ENCODE results near the gene FAM229B. TPM values are rescaled to one million over a fixed set of nuclear protein-coding genes. Genes with fewer than 3 reads are reported as not detected.
"Not testable (repeated sequence)": the region's sequence is repeated elsewhere in the genome, so short reads cannot be mapped to it uniquely, and the experiment has no call there.

FAM229B gene
- total and polyA plus RNA-seq, 2 donors from 2014 or later = 27.2 to 77.1 TPM

DNA sequence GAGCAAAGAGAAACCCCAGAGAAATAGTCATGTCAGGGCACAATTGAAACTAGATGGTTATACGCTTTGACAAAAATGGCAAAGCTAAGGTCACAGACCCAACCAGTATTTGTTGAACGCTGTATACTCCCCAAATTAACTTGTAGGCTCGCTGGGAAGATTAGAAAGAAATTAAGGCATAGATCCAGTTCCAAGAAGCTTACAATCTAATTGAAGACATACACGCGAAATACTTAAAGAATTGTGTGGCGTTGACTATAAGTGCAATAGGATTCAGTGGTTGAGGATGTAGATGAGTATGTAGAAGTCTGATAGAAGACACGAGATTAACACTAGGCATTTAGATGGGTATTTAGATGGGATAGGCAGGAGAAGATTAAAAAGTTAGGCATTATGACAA, 525 bp downstream of the FAM229B start:
- TF ChIP-seq, protein P1, sequence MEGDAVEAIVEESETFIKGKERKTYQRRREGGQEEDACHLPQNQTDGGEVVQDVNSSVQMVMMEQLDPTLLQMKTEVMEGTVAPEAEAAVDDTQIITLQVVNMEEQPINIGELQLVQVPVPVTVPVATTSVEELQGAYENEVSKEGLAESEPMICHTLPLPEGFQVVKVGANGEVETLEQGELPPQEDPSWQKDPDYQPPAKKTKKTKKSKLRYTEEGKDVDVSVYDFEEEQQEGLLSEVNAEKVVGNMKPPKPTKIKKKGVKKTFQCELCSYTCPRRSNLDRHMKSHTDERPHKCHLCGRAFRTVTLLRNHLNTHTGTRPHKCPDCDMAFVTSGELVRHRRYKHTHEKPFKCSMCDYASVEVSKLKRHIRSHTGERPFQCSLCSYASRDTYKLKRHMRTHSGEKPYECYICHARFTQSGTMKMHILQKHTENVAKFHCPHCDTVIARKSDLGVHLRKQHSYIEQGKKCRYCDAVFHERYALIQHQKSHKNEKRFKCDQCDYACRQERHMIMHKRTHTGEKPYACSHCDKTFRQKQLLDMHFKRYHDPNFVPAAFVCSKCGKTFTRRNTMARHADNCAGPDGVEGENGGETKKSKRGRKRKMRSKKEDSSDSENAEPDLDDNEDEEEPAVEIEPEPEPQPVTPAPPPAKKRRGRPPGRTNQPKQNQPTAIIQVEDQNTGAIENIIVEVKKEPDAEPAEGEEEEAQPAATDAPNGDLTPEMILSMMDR (IDR thresholded peaks at IDR 0.05; ENCODE audit: borderline replicate concordance, extremely low read depth, insufficient read depth) = no peak
- peak overlapping the region; percentile 74 to 85 (median 78) for H3K9ac ChIP-seq (ENCODE audit: low read length in 3 of 3)
- peak overlapping the region; percentile 86 to 92 (median 89) for H3K4me3 ChIP-seq (ENCODE audit: low read length in 3 of 3)
- H3K27me3 ChIP-seq (ENCODE audit: control insufficient read depth, insufficient read depth, low read length) = no peaks in the 10 kb centered on the region
- H3K36me3 ChIP-seq (ENCODE audit: control insufficient read depth in 2 of 3, insufficient read depth in 3 of 3, low read length in 3 of 3) = peaks cover 0 to 7% (median 0%) of the 10 kb centered on the region in 3 donors
- DNase-seq = no peak
- peaks cover 0 to 5% (median 3%) of the 10 kb centered on the region in 3 donors for H3K4me1 ChIP-seq (ENCODE audit: control insufficient read depth in 2 of 3, insufficient read depth in 2 of 3, low read depth in 1 of 3, low read length in 3 of 3)
- FAIRE-seq = no peak
- H3K27ac ChIP-seq (ENCODE audit: low read depth in 2 of 2, low read length in 2 of 2) = no peak overlapping the region
- intact Hi-C loops (cut with DNase I) = no loop called here
- no peaks in the 10 kb centered on the region for H3K9me3 ChIP-seq (ENCODE audit: control insufficient read depth in 2 of 3, insufficient read depth in 1 of 3, low read length in 3 of 3)

DNA sequence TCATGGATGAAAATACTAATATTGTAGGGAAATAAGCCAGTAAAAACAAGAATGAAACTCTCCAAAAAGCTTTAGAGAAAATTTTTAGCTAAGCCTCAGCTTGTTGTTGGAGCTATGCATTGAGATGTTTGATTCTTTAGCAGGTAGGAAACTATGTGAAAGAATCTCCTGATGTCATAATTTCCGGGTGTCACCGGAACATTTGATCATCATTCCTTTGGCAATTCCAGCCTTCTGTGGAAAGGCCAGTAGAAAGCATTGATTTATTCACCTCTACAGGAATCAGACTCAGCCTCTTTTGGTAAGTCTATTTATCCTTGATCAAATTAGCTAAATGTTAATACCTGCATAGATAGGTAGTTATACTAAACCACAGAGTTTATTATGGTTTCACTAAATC, 9.5 kb downstream of the FAM229B start:
- H3K9me3 ChIP-seq (ENCODE audit: control insufficient read depth in 2 of 3, insufficient read depth in 1 of 3, low read length in 3 of 3) = no peaks in the 10 kb centered on the region
- no peak overlapping the region for H3K27ac ChIP-seq (ENCODE audit: low read depth in 2 of 2, low read length in 2 of 2)
- no peak for DNase-seq
- FAIRE-seq = no peak
- TF ChIP-seq, protein P1 (IDR thresholded peaks at IDR 0.05; ENCODE audit: borderline replicate concordance, extremely low read depth, insufficient read depth) = no peak
- H3K9ac ChIP-seq (ENCODE audit: low read length in 3 of 3) = no peak overlapping the region
- H3K4me3 ChIP-seq (ENCODE audit: low read length in 3 of 3) = no peak overlapping the region
- no peaks in the 10 kb centered on the region for H3K4me1 ChIP-seq (ENCODE audit: control insufficient read depth in 2 of 3, insufficient read depth in 2 of 3, low read depth in 1 of 3, low read length in 3 of 3)
- peaks cover 0 to 4% (median 3%) of the 10 kb centered on the region in 3 donors for H3K36me3 ChIP-seq (ENCODE audit: control insufficient read depth in 2 of 3, insufficient read depth in 3 of 3, low read length in 3 of 3)
- intact Hi-C loops (cut with DNase I) = no loop called here
- no peaks in the 10 kb centered on the region for H3K27me3 ChIP-seq (ENCODE audit: control insufficient read depth, insufficient read depth, low read length)

GRCh38 chr6:112100561-112100960, 13.2 kb downstream of the FAM229B start:
- Histone ChIP-seq H3K9ac (ENCODE audit: low read length in 3 of 3) (no peak overlapping the region), H3K9me3 (ENCODE audit: control insufficient read depth in 2 of 3, insufficient read depth in 1 of 3, low read length in 3 of 3) (no peaks in the 10 kb centered on the region), H3K27ac (ENCODE audit: low read depth in 2 of 2, low read length in 2 of 2) (no peak overlapping the region), H3K4me1 (ENCODE audit: control insufficient read depth in 2 of 3, insufficient read depth in 2 of 3, low read depth in 1 of 3, low read length in 3 of 3) (no peaks in the 10 kb centered on the region), H3K36me3 (ENCODE audit: control insufficient read depth in 2 of 3, insufficient read depth in 3 of 3, low read length in 3 of 3) (peaks cover 0 to 4% (median 3%) of the 10 kb centered on the region in 3 donors), H3K4me3 (ENCODE audit: low read length in 3 of 3) (no peak overlapping the region), H3K27me3 (ENCODE audit: control insufficient read depth, insufficient read depth, low read length) (no peaks in the 10 kb centered on the region)
- FAIRE-seq (no peak), DNase-seq (no peak)
- TF ChIP-seq, protein P1 (IDR thresholded peaks at IDR 0.05; ENCODE audit: borderline replicate concordance, extremely low read depth, insufficient read depth) = no peak
- intact Hi-C loops (cut with DNase I) = no loop called here

DNA sequence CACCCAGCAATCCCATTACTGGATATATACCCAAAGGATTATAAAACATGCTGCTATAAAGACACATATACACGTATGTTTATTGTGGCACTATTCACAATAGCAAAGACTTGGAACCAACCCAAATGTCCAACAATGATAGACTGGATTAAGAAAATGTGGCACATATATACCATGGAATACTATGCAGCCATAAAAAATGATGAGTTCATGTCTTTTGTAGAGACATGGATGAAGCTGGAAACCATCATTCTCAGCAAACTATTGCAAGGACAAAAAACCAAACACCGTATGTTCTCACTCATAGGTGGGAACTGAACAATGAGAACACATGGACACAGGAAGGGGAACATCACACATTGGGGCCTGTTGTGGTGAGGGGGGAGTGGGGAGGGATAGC, 18.6 kb downstream of the FAM229B start:
- not testable (repeated sequence) for H3K4me1 ChIP-seq (ENCODE audit: control insufficient read depth in 2 of 3, insufficient read depth in 2 of 3, low read depth in 1 of 3, low read length in 3 of 3)

More for the DNA sequence above, 18.6 kb downstream of the FAM229B start:
- H3K36me3 ChIP-seq (ENCODE audit: control insufficient read depth in 2 of 3, insufficient read depth in 3 of 3, low read length in 3 of 3); FAIRE-seq; H3K9me3 ChIP-seq (ENCODE audit: control insufficient read depth in 2 of 3, insufficient read depth in 1 of 3, low read length in 3 of 3); intact Hi-C loops (cut with DNase I); H3K4me3 ChIP-seq (ENCODE audit: low read length in 3 of 3); H3K9ac ChIP-seq (ENCODE audit: low read length in 3 of 3); DNase-seq; H3K27me3 ChIP-seq (ENCODE audit: control insufficient read depth, insufficient read depth, low read length); H3K27ac ChIP-seq (ENCODE audit: low read depth in 2 of 2, low read length in 2 of 2): not testable (repeated sequence)

Measured in kidney (tissue), 14 donors.